Testis (tissue), 2 donors: Measurements from ENCODE around the gene RPL7L1.

Experiments
- CTCF ChIP-seq, 3 experiments: fragments of 450-650 bp in 2 of 3; fragments of 200-600 bp in 1 of 3; sonication (generic) in 1 of 3; IDR thresholded peaks; one replicate each; pipeline ENCODE4 v1.5.1; 2016 to 2019; ENCODE audit warnings: antibody characterized with exemption in 3 of 3, mild to moderate bottlenecking in 2 of 3, moderate library complexity in 1 of 3
- POLR2A ChIP-seq: fragments of 450-650 bp; IDR thresholded peaks from one replicate; pipeline ENCODE4 v1.6.1; 2017; ENCODE audit warnings: antibody characterized with exemption, mild to moderate bottlenecking, moderate library complexity

- TF ChIP-seq CTCF (IDR thresholded peaks at IDR 0.05) (no peak), POLR2A (no peak)
These were observed 9.1 kb upstream of the RPL7L1 start for GRCh38 chr6:42870145-42870936.
